Activated naive CD4-positive, alpha-beta T cell treated with anti-CD3 and anti-CD28 coated beads for 36 hours (primary cell): ENCODE results near the gene AEBP1. TPM values are rescaled to one million over a fixed set of nuclear protein-coding genes. Genes with fewer than 3 reads are reported as not detected.

ENCODE experiments used
- CTCF ChIA-PET: fragments of 350-600 bp; sonication (Branson Sonifier 250); formaldehyde crosslinking; loops from one replicate; lab custom pipeline; 2021; ENCODE audit warnings: antibody characterized with exemption; lab: Charles Lee
- DNase-seq: peaks from one replicate; pipeline ENCODE4 v3.0.0-alpha.2; 2020
- H3K27ac Mint-ChIP-seq: one replicate; pipeline ENCODE4 v1.8.0; 2021; ENCODE audit warnings: mild to moderate bottlenecking, mixed read lengths
- H3K27me3 Mint-ChIP-seq: one replicate; pipeline ENCODE4 v1.8.0; 2021; ENCODE audit warnings: low read depth, mixed read lengths
- H3K36me3 Mint-ChIP-seq: one replicate; pipeline ENCODE4 v1.8.0; 2021; ENCODE audit warnings: low read depth, mixed read lengths
- H3K4me1 Mint-ChIP-seq: one replicate; pipeline ENCODE4 v1.8.0; 2021; ENCODE audit warnings: low read depth, mixed read lengths
- H3K4me3 Mint-ChIP-seq: one replicate; pipeline ENCODE4 v1.8.0; 2021; ENCODE audit warnings: mild to moderate bottlenecking, moderate library complexity, mixed read lengths
- H3K9me3 Mint-ChIP-seq: one replicate; pipeline ENCODE4 v1.8.0; 2021; ENCODE audit warnings: mixed read lengths
- intact Hi-C: fragments of 100-400 bp; cut with micrococcal nuclease; formaldehyde crosslinking; loops from one replicate; pipeline ENCODE4 v1.15.1; 2023
- total RNA-seq, 2 experiments: library from RNA; stranded (reverse); gene quantifications; one replicate each; pipeline ENCODE4 v1.2.3, GENCODE V29; 2021

AEBP1 gene
- total RNA-seq, 2 experiments from 2014 or later, result 10.1 to 10.8 TPM

GRCh38 chr7:44138698-44139097 is 34.6 kb downstream of the AEBP1 start:
- no peak overlapping the region for H3K27ac Mint-ChIP-seq
- H3K36me3 Mint-ChIP-seq, result no peaks in the 10 kb centered on the region
- no peaks in the 10 kb centered on the region for H3K9me3 Mint-ChIP-seq
- CTCF ChIA-PET, result no interaction called here
- H3K27me3 Mint-ChIP-seq, result no peaks in the 10 kb centered on the region
- H3K4me1 Mint-ChIP-seq, result no peaks in the 10 kb centered on the region
- DNase-seq, result no peak
- intact Hi-C loops, result no loop called here
- no peak overlapping the region for H3K4me3 Mint-ChIP-seq

- CTCF ChIA-PET, result no interaction called here
- no peak overlapping the region for H3K27ac Mint-ChIP-seq
- H3K4me1 Mint-ChIP-seq, result no peaks in the 10 kb centered on the region
- H3K4me3 Mint-ChIP-seq, result no peak overlapping the region
- no peaks in the 10 kb centered on the region for H3K27me3 Mint-ChIP-seq
- H3K9me3 Mint-ChIP-seq, result no peaks in the 10 kb centered on the region
- H3K36me3 Mint-ChIP-seq, result no peaks in the 10 kb centered on the region
- DNase-seq, result no peak
- intact Hi-C loops, result no loop called here
Observed at GRCh38 chr7:44139311-44140010, 35.3 kb downstream of the AEBP1 start.

- DNase-seq, result no peak
- no peaks in the 10 kb centered on the region for H3K9me3 Mint-ChIP-seq
- CTCF ChIA-PET, result no interaction called here
- no peak overlapping the region for H3K4me3 Mint-ChIP-seq
- intact Hi-C loops, result no loop called here
- H3K36me3 Mint-ChIP-seq, result no peaks in the 10 kb centered on the region
- peaks cover 4% of the 10 kb centered on the region for H3K27me3 Mint-ChIP-seq
- H3K27ac Mint-ChIP-seq, result no peak overlapping the region
- peaks cover 4% of the 10 kb centered on the region for H3K4me1 Mint-ChIP-seq
Observed at GRCh38 chr7:44140341-44140740, 36.2 kb downstream of the AEBP1 start.

- DNase-seq, result no peak
- H3K4me3 Mint-ChIP-seq, result no peak within 1 kb of the TSS
- no peaks in the 10 kb centered on the region for H3K36me3 Mint-ChIP-seq
- peaks cover 9% of the 10 kb centered on the region for H3K4me1 Mint-ChIP-seq
- H3K9me3 Mint-ChIP-seq, result no peaks in the 10 kb centered on the region
- H3K27me3 Mint-ChIP-seq, result peaks cover 4% of the 10 kb centered on the region
- H3K27ac Mint-ChIP-seq, result no peak within 1 kb of the TSS
- intact Hi-C loops, result no loop called here
- CTCF ChIA-PET, result no interaction called here
Observed at GRCh38 chr7:44141221-44141850, 37.2 kb downstream of the AEBP1 start, which contains the start of gene MYL7. MYL7 (minus strand) TSS chr7:44141332; CDS start chr7:44141305, 27 bp downstream.

GRCh38 chr7:44142028-44142427 is 37.9 kb downstream of the AEBP1 start:
- DNase-seq, result no peak
- Mint-ChIP-seq H3K9me3 (no peaks in the 10 kb centered on the region), H3K27me3 (peaks cover 4% of the 10 kb centered on the region), H3K36me3 (no peaks in the 10 kb centered on the region), H3K4me1 (peaks cover 9% of the 10 kb centered on the region), H3K27ac (no peak overlapping the region), H3K4me3 (no peak overlapping the region)
- intact Hi-C loops, result no loop called here
- CTCF ChIA-PET, result no interaction called here

GRCh38 chr7:44143646-44144250 is 39.6 kb downstream of the AEBP1 start:
- no peaks in the 10 kb centered on the region for H3K36me3 Mint-ChIP-seq
- intact Hi-C loops, result no loop called here
- H3K27ac Mint-ChIP-seq, result no peak overlapping the region
- H3K4me1 Mint-ChIP-seq, result peaks cover 9% of the 10 kb centered on the region
- no peaks in the 10 kb centered on the region for H3K9me3 Mint-ChIP-seq
- CTCF ChIA-PET, result interaction anchor here (0.6 kb wide), 1 partner anchor 659 kb away, joined by 3 read pairs; no protein-coding TSS in a partner anchor
- no peak for DNase-seq
- no peak overlapping the region for H3K4me3 Mint-ChIP-seq
- peaks cover 4% of the 10 kb centered on the region for H3K27me3 Mint-ChIP-seq

- CTCF ChIA-PET, result interaction anchor here (0.6 kb wide), 1 partner anchor 658 kb away, joined by 3 read pairs; no protein-coding TSS in a partner anchor
- Mint-ChIP-seq H3K27ac (no peak overlapping the region), H3K36me3 (no peaks in the 10 kb centered on the region), H3K27me3 (peaks cover 4% of the 10 kb centered on the region), H3K9me3 (no peaks in the 10 kb centered on the region), H3K4me1 (peaks cover 9% of the 10 kb centered on the region), H3K4me3 (no peak overlapping the region)
- intact Hi-C loops, result no loop called here
- no peak for DNase-seq
Observed at GRCh38 chr7:44144426-44144967, 40.4 kb downstream of the AEBP1 start.

- CTCF ChIA-PET, result no interaction called here
- H3K27ac Mint-ChIP-seq, result no peak overlapping the region
- peaks cover 9% of the 10 kb centered on the region for H3K4me1 Mint-ChIP-seq
- H3K9me3 Mint-ChIP-seq, result no peaks in the 10 kb centered on the region
- intact Hi-C loops, result no loop called here
- peak overlapping the region; percentile 69 for H3K4me3 Mint-ChIP-seq
- no peak for DNase-seq
- H3K27me3 Mint-ChIP-seq, result peaks cover 4% of the 10 kb centered on the region
- H3K36me3 Mint-ChIP-seq, result no peaks in the 10 kb centered on the region
Observed at GRCh38 chr7:44144968-44145478, 40.9 kb downstream of the AEBP1 start.

GRCh38 chr7:44145479-44145968 is 41.4 kb downstream of the AEBP1 start:
- Mint-ChIP-seq H3K4me1 (peaks cover 9% of the 10 kb centered on the region), H3K27me3 (peaks cover 4% of the 10 kb centered on the region), H3K27ac (no peak overlapping the region), H3K36me3 (no peaks in the 10 kb centered on the region), H3K9me3 (no peaks in the 10 kb centered on the region), H3K4me3 (peak overlapping the region; percentile 69)
- CTCF ChIA-PET, result no interaction called here
- DNase-seq, result peak; percentile 64
- intact Hi-C loops, result no loop called here

- DNase-seq, result peak; percentile 80
- H3K27me3 Mint-ChIP-seq, result peaks cover 4% of the 10 kb centered on the region
- no peak overlapping the region for H3K27ac Mint-ChIP-seq
- CTCF ChIA-PET, result no interaction called here
- peaks cover 9% of the 10 kb centered on the region for H3K4me1 Mint-ChIP-seq
- no peaks in the 10 kb centered on the region for H3K9me3 Mint-ChIP-seq
- intact Hi-C loops, result loop anchor here (1.0 kb wide), 1 partner anchor 23 kb away; the partner anchor contains the start of gene POLD2
- peak overlapping the region; percentile 69 for H3K4me3 Mint-ChIP-seq
- no peaks in the 10 kb centered on the region for H3K36me3 Mint-ChIP-seq
Observed at GRCh38 chr7:44145969-44146911, 42.1 kb downstream of the AEBP1 start.

- peaks cover 9% of the 10 kb centered on the region for H3K4me1 Mint-ChIP-seq
- H3K9me3 Mint-ChIP-seq, result no peaks in the 10 kb centered on the region
- no peak overlapping the region for H3K27ac Mint-ChIP-seq
- H3K36me3 Mint-ChIP-seq, result no peaks in the 10 kb centered on the region
- peaks cover 4% of the 10 kb centered on the region for H3K27me3 Mint-ChIP-seq
- H3K4me3 Mint-ChIP-seq, result no peak overlapping the region
- intact Hi-C loops, result no loop called here
- DNase-seq, result no peak
- CTCF ChIA-PET, result no interaction called here
Observed at GRCh38 chr7:44147026-44147991, 43.2 kb downstream of the AEBP1 start.
